NCI-H1105 treated with DMSO at 0.1 percent for 48 hours (cell line): ENCODE measurements around the gene HS3ST2.
"Not testable (repeated sequence)": the region's sequence is repeated elsewhere in the genome, so short reads cannot be mapped to it uniquely, and the experiment has no call there.

ENCODE experiments used
- DNase-seq: peaks from one replicate; lab custom pipeline; 2025; lab: John Stamatoyannopoulos, UW

Gene HS3ST2

GRCh38 chr16:22813223-22813947 is 577 bp upstream of the HS3ST2 start:
- peak; percentile 26 for DNase-seq

- DNase-seq, result peak; percentile 22
Observed at GRCh38 chr16:22814711-22815105, 746 bp downstream of the HS3ST2 start.

GRCh38 chr16:22815863-22816262 is 1.9 kb downstream of the HS3ST2 start:
- DNase-seq, result no peak

- DNase-seq, result no peak
Observed at GRCh38 chr16:22816475-22816874, 2.5 kb downstream of the HS3ST2 start.

GRCh38 chr16:22818736-22819135 is 4.8 kb downstream of the HS3ST2 start:
- DNase-seq, result not testable (repeated sequence)

GRCh38 chr16:22838681-22839080 is 24.7 kb downstream of the HS3ST2 start:
- DNase-seq, result no peak

- DNase-seq, result not testable (repeated sequence)
Observed at GRCh38 chr16:22842031-22842430, 28.1 kb downstream of the HS3ST2 start.

GRCh38 chr16:22843122-22843521 is 29.2 kb downstream of the HS3ST2 start:
- no peak for DNase-seq

- DNase-seq, result no peak
Observed at GRCh38 chr16:22843856-22844255, 29.9 kb downstream of the HS3ST2 start.

- no peak for DNase-seq
Observed at GRCh38 chr16:22844416-22844815, 30.5 kb downstream of the HS3ST2 start.

- no peak for DNase-seq
Observed at GRCh38 chr16:22847100-22847499, 33.1 kb downstream of the HS3ST2 start.

- no peak for DNase-seq
Observed at GRCh38 chr16:22847690-22848089, 33.7 kb downstream of the HS3ST2 start.

GRCh38 chr16:22848451-22848850 is 34.5 kb downstream of the HS3ST2 start:
- DNase-seq, result no peak

- DNase-seq, result no peak
Observed at GRCh38 chr16:22849517-22849916, 35.6 kb downstream of the HS3ST2 start.

GRCh38 chr16:22855231-22855630 is 41.3 kb downstream of the HS3ST2 start:
- no peak for DNase-seq

- DNase-seq, result no peak
Observed at GRCh38 chr16:22857296-22858025, 43.5 kb downstream of the HS3ST2 start.

- DNase-seq, result no peak
Observed at GRCh38 chr16:22859925-22860324, 46.0 kb downstream of the HS3ST2 start.

- DNase-seq, result no peak
Observed at GRCh38 chr16:22861580-22861979, 47.6 kb downstream of the HS3ST2 start.

- no peak for DNase-seq
Observed at GRCh38 chr16:22862046-22862445, 48.1 kb downstream of the HS3ST2 start.

GRCh38 chr16:22864375-22864774 is 50.4 kb downstream of the HS3ST2 start:
- DNase-seq, result no peak

GRCh38 chr16:22868593-22869224 is 54.7 kb downstream of the HS3ST2 start:
- no peak for DNase-seq

- DNase-seq, result no peak
Observed at GRCh38 chr16:22871861-22872260, 57.9 kb downstream of the HS3ST2 start.

GRCh38 chr16:22874394-22874793 is 60.4 kb downstream of the HS3ST2 start:
- no peak for DNase-seq
